HuH-7.5 (cell line): Measurements from ENCODE around the gene BSPH1.
"Not testable (repeated sequence)": the region's sequence is repeated elsewhere in the genome, so short reads cannot be mapped to it uniquely, and the experiment has no call there.

Experiments used
- DNase-seq: peaks from one replicate; pipeline ENCODE4 v3.0.0; 2011; ENCODE audit warnings: low spot score

The BSPH1 gene

GRCh38 chr19:47920107-47920506 lies 71.9 kb downstream of the BSPH1 start:
- not testable (repeated sequence) for DNase-seq
